Globus pallidus (tissue), 1 donor: ENCODE data around the gene ERCC5.
A peak's percentile ranks its signal among the peaks of the same experiment; 100 is the strongest.

ENCODE experiments used
- DNase-seq: peaks from one replicate; pipeline ENCODE4 v3.0.0-alpha.2; 2015; ENCODE audit warnings: low spot score

ERCC5 gene

DNA sequence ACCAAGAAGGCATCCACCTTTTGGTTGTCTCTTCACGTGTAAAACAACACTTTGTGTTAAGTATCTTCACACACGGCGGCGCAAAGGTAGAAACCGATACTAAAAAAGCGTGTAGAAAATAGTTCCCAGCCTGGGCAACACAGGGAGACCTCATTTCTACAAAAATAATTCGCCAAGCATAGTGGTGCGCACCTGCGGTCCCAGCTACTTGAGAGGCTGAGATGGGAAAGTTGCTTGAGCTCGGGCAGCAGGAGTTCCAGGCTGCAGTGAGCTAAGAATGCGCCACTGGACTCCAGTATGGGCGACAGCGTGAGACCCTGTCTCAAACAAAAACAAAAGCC is 573 bp upstream of the ERCC5 start:
- no peak for DNase-seq

DNA sequence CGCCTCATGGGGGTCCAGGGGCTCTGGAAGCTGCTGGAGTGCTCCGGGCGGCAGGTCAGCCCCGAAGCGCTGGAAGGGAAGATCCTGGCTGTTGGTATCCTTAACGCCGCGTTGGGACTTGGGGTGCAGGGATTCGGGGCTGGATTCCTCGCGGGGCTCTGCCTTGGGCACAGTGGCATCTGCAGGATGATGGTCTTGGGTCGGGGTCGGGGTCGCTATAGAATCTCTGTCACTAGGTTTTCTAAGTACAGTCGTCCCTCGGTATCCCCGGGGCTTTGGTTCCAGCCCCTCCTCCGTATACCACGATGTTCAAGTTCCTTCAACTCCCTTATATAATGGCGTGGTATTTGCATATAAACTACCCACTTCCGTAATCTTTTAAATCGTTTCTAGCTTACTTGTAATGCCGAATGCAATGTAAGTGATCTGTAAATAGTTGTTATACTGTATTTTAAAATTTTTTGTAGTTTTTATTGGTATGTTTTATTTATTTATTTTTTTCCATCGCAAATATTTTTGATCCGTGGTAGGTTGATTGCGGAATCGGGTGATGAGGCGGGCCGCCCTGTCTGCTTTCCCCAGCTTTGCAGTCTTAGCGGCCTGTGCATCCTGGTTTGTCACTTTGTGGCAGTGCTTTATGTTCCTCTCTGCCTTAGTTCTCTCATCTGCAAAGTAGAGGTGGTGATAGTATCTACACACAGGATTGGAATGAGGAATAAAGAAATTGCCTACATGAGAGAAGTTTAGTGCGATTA is 606 bp downstream of the ERCC5 start:
- DNase-seq: peak; percentile 44

DNA sequence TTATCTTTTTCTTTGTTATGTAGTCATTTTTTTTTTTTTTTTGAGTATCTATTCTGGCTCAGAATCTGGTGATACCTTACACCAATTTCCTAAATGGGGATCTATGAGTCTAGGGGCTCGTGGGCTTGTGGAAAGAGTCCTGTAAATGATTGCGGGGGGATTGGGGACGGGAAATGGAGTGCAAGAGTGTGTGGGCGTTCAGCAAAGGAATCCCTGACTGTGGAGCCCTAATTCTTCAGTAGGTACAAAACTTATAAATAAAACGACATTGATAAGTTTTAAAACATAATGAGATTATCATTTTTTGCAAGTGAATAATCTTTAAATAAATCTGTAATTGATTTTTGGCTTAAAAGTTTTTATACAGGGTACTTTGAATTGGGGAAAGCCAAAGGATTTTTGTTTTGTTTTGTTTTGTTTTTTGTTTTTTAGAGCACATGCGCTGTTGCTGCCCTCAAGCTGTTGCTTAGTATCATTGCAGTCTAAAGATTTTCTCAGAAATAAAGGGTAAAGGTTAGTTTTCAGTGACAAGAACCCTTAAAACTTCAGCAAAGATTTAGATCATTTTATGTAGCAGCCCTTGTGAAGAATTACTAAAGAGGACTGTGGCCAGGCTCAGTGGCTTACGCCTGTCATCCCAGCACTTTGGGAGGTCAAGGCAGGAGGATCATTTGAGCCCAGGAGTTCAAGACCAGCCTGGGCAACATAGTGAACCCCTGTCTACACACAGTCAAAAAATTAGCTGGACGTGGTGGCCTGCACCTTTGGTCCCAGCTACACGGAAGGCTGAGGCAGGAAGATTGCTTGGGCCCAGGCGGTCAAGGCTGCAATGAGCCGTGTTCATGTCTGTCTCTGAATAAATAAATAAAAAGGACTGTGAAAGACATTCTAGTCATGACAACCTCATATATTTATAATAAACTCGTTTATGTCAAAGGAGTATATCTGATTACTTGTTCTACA is 1.7 kb downstream of the ERCC5 start:
- DNase-seq: peak; percentile 44

DNA sequence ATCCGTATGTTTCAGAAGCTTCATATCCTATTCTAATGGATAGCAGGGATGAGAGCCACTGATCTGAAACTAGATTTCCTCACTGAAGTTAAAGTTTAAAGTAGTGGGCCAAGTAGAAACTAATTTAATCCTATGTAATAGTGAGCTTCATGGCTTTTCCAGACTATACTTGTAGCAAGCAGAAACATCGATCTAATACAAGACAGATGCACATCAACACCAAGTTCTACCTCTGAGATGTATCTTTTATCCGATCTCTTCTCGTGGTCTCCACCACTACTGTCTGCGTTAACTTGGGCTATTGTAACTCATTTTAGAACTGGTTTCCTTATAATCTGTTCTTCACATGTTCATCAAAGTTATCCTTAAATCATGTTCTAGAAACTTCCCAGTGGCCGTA is 3.1 kb downstream of the ERCC5 start:
- no peak for DNase-seq

DNA sequence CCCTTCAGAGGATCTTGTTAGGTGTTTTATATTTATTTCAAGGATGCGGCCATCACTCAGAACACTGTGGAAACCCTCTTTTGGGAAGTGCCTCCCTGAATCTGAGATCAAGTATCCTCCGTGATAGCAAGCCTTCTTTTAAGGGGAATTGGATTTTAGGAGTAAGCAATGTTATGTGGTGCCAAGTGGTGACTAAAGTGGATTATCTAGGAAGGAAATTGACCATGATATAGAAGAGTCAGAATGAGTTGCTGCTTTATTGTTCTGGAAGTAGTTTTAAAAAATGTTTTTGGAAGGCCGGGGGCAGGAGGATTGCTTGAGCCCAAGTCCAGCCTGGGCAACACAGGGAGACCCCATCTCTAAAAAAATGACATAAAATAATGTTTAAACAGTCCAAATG is 6.7 kb downstream of the ERCC5 start:
- no peak for DNase-seq

GRCh38 chr13:102854675-102855074 is 8.8 kb downstream of the ERCC5 start:
- DNase-seq: no peak

DNA sequence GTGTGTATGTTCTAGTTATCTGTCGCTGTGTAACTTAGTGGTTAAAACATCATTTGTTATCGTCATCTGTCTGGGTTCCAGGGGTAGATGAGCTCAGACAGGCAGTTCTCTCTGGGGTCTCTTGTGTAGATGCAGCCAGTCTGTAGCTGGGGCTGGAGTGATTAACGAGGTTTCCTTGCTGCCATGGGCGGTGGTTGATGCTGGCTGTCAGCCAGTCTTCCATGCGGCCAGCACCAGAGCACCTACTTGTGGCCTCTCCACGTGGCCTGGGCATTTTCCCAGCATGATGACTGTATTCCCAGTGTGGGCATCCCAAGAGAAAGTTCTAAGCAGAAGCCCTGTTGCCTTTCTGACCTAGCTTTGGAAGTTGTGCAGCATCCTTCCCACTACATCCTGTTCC is 10.7 kb downstream of the ERCC5 start:
- no peak for DNase-seq

- no peak for DNase-seq
Measured at GRCh38 chr13:102862624-102863210, 16.9 kb downstream of the ERCC5 start.

- no peak for DNase-seq
Measured at GRCh38 chr13:102863590-102863989, 17.8 kb downstream of the ERCC5 start.

- no peak for DNase-seq
Measured at GRCh38 chr13:102868366-102868936, 22.6 kb downstream of the ERCC5 start.

- DNase-seq: no peak
Measured at GRCh38 chr13:102869948-102870676, 24.3 kb downstream of the ERCC5 start.

DNA sequence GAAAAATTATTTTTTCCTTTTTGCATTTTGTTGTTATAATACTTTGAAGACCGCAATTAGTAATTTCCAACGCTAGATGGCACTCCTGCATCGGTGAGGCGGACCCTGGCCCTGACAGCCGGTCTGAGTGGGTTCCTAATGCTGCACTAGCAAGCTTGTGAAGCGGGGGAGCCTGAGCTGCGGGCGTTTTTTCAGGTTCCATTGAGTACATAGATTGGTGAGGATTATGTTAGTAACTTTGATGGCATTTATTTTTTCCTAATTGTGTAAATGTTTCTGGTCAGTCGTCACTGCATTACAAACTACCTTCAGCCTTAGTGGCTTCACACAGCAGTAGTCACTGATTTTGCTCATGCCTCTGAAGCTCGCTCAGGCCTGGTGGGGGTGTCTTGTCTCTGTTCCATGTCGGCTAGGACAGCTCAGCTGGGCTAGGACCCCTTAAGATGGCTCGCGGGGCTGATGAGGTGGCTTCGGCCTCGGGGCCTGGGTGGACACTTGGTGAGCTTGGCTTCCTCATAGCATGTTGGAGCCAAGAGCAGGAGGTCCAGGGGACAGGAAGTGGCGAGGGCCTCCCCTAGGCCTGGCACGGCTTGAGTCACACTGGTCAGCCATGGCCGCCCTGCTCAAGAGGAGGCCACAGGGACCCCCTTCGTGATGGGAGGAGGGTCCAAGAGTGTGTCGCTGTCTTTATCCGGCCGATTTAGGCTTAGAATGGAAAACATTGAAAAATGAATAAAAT is 25.0 kb downstream of the ERCC5 start:
- peak; percentile 80 for DNase-seq

GRCh38 chr13:102872131-102872530 is 26.3 kb downstream of the ERCC5 start:
- DNase-seq: no peak

- DNase-seq: no peak
Measured at GRCh38 chr13:102872531-102872930, 26.7 kb downstream of the ERCC5 start.

- DNase-seq: no peak
Measured at GRCh38 chr13:102873653-102874052, 27.8 kb downstream of the ERCC5 start.

GRCh38 chr13:102875256-102875655 is 29.4 kb downstream of the ERCC5 start:
- no peak for DNase-seq

- DNase-seq: no peak
Measured at GRCh38 chr13:102877303-102877702, 31.5 kb downstream of the ERCC5 start.

DNA sequence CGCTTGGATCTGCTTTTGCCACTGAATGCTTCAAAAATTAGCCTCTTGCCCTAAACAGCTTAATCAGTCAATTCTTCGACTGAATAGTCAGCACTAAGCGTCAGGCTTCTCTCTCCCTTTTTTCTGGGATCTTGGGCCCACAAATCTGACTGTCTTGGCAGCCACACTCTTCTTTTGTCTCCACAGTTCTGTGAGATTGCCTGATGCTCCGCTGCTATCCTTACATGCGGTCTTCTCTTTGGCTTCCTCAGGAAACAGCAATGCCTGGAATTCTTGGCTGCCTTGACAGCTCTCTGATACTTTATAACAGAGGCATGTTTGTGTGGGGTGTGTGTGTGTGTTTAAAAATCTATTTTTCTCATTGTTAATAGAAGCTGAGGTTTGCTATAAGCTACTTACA is 32.6 kb downstream of the ERCC5 start:
- DNase-seq: no peak

GRCh38 chr13:102879793-102880499 is 34.1 kb downstream of the ERCC5 start:
- no peak for DNase-seq
